Measurements from ENCODE around the gene TC2N.
"Not testable (repeated sequence)": the region's sequence is repeated elsewhere in the genome, so short reads cannot be mapped to it uniquely, and the experiment has no call there.

Gene TC2N

GRCh38 chr14:91830777-91831176 lies 36.6 kb downstream of the TC2N start:
- no peak for DNase-seq

- no peak for DNase-seq
Observed at GRCh38 chr14:91829511-91829910, 37.8 kb downstream of the TC2N start.

- no peak for DNase-seq
Observed at GRCh38 chr14:91827746-91828145, 39.6 kb downstream of the TC2N start.

GRCh38 chr14:91817566-91818325 lies 49.6 kb downstream of the TC2N start:
- no peak for DNase-seq

GRCh38 chr14:91814317-91814716 lies 53.0 kb downstream of the TC2N start:
- no peak for DNase-seq

- no peak for DNase-seq
Observed at GRCh38 chr14:91810699-91811098, 56.6 kb downstream of the TC2N start.

- DNase-seq = no peak
Observed at GRCh38 chr14:91806716-91807115, 60.6 kb downstream of the TC2N start.

GRCh38 chr14:91806094-91806493 lies 61.2 kb downstream of the TC2N start:
- DNase-seq = not testable (repeated sequence)

GRCh38 chr14:91805659-91806058 lies 61.7 kb downstream of the TC2N start:
- DNase-seq = no peak

GRCh38 chr14:91801358-91801757 lies 66.0 kb downstream of the TC2N start:
- DNase-seq = no peak

GRCh38 chr14:91796617-91797347 lies 70.6 kb downstream of the TC2N start:
- DNase-seq = no peak

- no peak for DNase-seq
Observed at GRCh38 chr14:91793704-91794103, 73.6 kb downstream of the TC2N start.

GRCh38 chr14:91786188-91786587 lies 81.1 kb downstream of the TC2N start:
- DNase-seq = no peak

- no peak for DNase-seq
Observed at GRCh38 chr14:91780452-91780851, 86.9 kb downstream of the TC2N start.

GRCh38 chr14:91778217-91778616 lies 89.1 kb downstream of the TC2N start:
- DNase-seq = no peak

GRCh38 chr14:91774140-91775096 lies 92.9 kb downstream of the TC2N start:
- DNase-seq = no peak

GRCh38 chr14:91770185-91770584 lies 97.2 kb downstream of the TC2N start:
- no peak for DNase-seq

- no peak for DNase-seq
Observed at GRCh38 chr14:91755570-91756295, 111.6 kb downstream of the TC2N start.

- DNase-seq = no peak
Observed at GRCh38 chr14:91754819-91755218, 112.5 kb downstream of the TC2N start.

GRCh38 chr14:91754185-91754584 lies 113.2 kb downstream of the TC2N start:
- DNase-seq = no peak

- DNase-seq = no peak
Observed at GRCh38 chr14:91753501-91754128, 113.7 kb downstream of the TC2N start.

- no peak for DNase-seq
Observed at GRCh38 chr14:91752961-91753360, 114.4 kb downstream of the TC2N start.

Measured in SHP77 (cell line).